Esophagus muscularis mucosa (tissue), 4 donors: ENCODE results near the gene MEOX2. TPM values are rescaled to one million over a fixed set of nuclear protein-coding genes. Genes with fewer than 3 reads are reported as not detected.

ENCODE experiments used
- DNase-seq: peaks from one replicate; pipeline ENCODE4 v3.0.0-alpha.2; 2017; ENCODE audit errors: extremely low spot score
- H3K27ac ChIP-seq, 4 donors: fragments of 200-600 bp; sonication (generic); replicated peaks in 1 of 4; 1 replicate in 3 of 4; 2 replicates in 1 of 4; pipeline ENCODE4 v1.5.1; 2016 to 2019; ENCODE audit warnings: mild to moderate bottlenecking in 1 of 4
- H3K27me3 ChIP-seq, 4 donors: fragments of 200-600 bp; sonication (generic); one replicate each; pipeline versions ENCODE4 v1.5.1 to v1.6.0; 2016 to 2019
- H3K36me3 ChIP-seq, 4 donors: fragments of 200-600 bp; sonication (generic); one replicate each; pipeline ENCODE4 v1.5.1; 2016 to 2019
- H3K4me1 ChIP-seq, 4 donors: fragments of 200-600 bp; sonication (generic); one replicate each; pipeline ENCODE4 v1.5.1; 2016 to 2019
- H3K4me3 ChIP-seq, 4 donors: fragments of 200-600 bp; sonication (generic); 1 replicate in 2 of 4; 2 replicates in 2 of 4; pipeline ENCODE4 v1.5.1; 2016 to 2019; ENCODE audit warnings: mild to moderate bottlenecking in 4 of 4, moderate library complexity in 1 of 4
- H3K9me3 ChIP-seq, 4 donors: fragments of 200-600 bp; sonication (generic); 1 replicate in 3 of 4; 2 replicates in 1 of 4; pipeline ENCODE4 v1.5.1; 2016 to 2019
- CTCF ChIP-seq, 3 experiments: fragments of 200-600 bp in 2 of 3; fragments of 450-650 bp in 1 of 3; sonication (generic) in 2 of 3; IDR thresholded peaks; one replicate each; pipeline ENCODE4 v1.5.1; 2017 to 2019; ENCODE audit warnings: antibody characterized with exemption in 3 of 3, mild to moderate bottlenecking in 2 of 3, moderate library complexity in 1 of 3
- EP300 ChIP-seq: sonication (generic); formaldehyde crosslinking; IDR thresholded peaks from one replicate; pipeline ENCODE4 v1.6.1; 2017; ENCODE audit warnings: antibody characterized with exemption
- POLR2A ChIP-seq: fragments of 450-650 bp; IDR thresholded peaks from one replicate; pipeline ENCODE4 v1.6.1; 2017; ENCODE audit warnings: antibody characterized with exemption, moderate library complexity, mild to moderate bottlenecking, low read depth
- POLR2AphosphoS5 ChIP-seq, 2 donors: sonication (generic); formaldehyde crosslinking; IDR thresholded peaks; one replicate each; pipeline ENCODE4 v1.6.1; 2017; ENCODE audit warnings: antibody characterized with exemption in 2 of 2
- WGBS: methylation state at CpG from one replicate; pipeline ENCODE4 v1.1.5; 2018; 5-methylcytosine and 5-hydroxymethylcytosine counted together
- intact Hi-C: fragments of 100-400 bp; cut with DNase I; formaldehyde crosslinking; loops from one replicate; pipeline ENCODE4 v1.15.1; 2023
- total RNA-seq, 4 donors: library from RNA; depleted of rRNA; stranded (reverse); fragments of >200 nt; gene quantifications; one replicate each; pipeline versions ENCODE4 v1.1.0 to v1.2.1, GENCODE V29; 2016

Gene MEOX2
- total RNA-seq, 4 donors from 2014 or later = 3.6 to 32.3 (median 13.0) TPM

GRCh38 chr7:15593382-15593781 lies 93.1 kb downstream of the MEOX2 start:
- no peaks in the 10 kb centered on the region for H3K9me3 ChIP-seq
- no peaks in the 10 kb centered on the region for H3K4me1 ChIP-seq
- H3K27ac ChIP-seq = no peak overlapping the region
- 89% methylated on average over 3 of the region's 3 CpGs for WGBS
- no peak for TF ChIP-seq EP300
- no peak for TF ChIP-seq POLR2AphosphoS5 (IDR thresholded peaks at IDR 0.05)
- no peak for TF ChIP-seq POLR2A
- no peak for TF ChIP-seq CTCF (IDR thresholded peaks at IDR 0.05)
- no peak overlapping the region for H3K4me3 ChIP-seq
- H3K36me3 ChIP-seq = no peaks in the 10 kb centered on the region
- intact Hi-C loops = no loop called here
- no peak for DNase-seq
- H3K27me3 ChIP-seq = no peaks in the 10 kb centered on the region

GRCh38 chr7:15586266-15586665 lies 100.2 kb downstream of the MEOX2 start:
- Histone ChIP-seq H3K27ac (no peak overlapping the region), H3K4me3 (no peak overlapping the region), H3K27me3 (no peaks in the 10 kb centered on the region), H3K4me1 (peaks cover 0 to 11% (median 6%) of the 10 kb centered on the region in 4 donors), H3K9me3 (peaks cover 0 to 9% (median 2%) of the 10 kb centered on the region in 4 donors), H3K36me3 (no peaks in the 10 kb centered on the region)
- no peak for TF ChIP-seq POLR2AphosphoS5 (IDR thresholded peaks at IDR 0.05)
- no peak for TF ChIP-seq EP300
- TF ChIP-seq CTCF (IDR thresholded peaks at IDR 0.05) = no peak
- TF ChIP-seq POLR2A = no peak
- intact Hi-C loops = no loop called here
- no peak for DNase-seq
- 34% methylated on average over 4 of the region's 4 CpGs for WGBS

- H3K4me1 ChIP-seq = peaks cover 0 to 16% (median 7%) of the 10 kb centered on the region in 4 donors
- WGBS = 89% methylated on average over 3 of the region's 3 CpGs
- no peak overlapping the region for H3K27ac ChIP-seq
- no peak for TF ChIP-seq EP300
- peaks cover 0 to 9% (median 2%) of the 10 kb centered on the region in 4 donors for H3K9me3 ChIP-seq
- no peak overlapping the region for H3K4me3 ChIP-seq
- DNase-seq = no peak
- intact Hi-C loops = no loop called here
- no peaks in the 10 kb centered on the region for H3K27me3 ChIP-seq
- H3K36me3 ChIP-seq = no peaks in the 10 kb centered on the region
Measured at GRCh38 chr7:15584575-15584974, 101.9 kb downstream of the MEOX2 start.

- no peaks in the 10 kb centered on the region for H3K27me3 ChIP-seq
- H3K36me3 ChIP-seq = no peaks in the 10 kb centered on the region
- no peak for DNase-seq
- no peak overlapping the region for H3K27ac ChIP-seq
- peaks cover 0 to 9% (median 2%) of the 10 kb centered on the region in 4 donors for H3K9me3 ChIP-seq
- 81% methylated on average over 1 of the region's 1 CpG for WGBS
- no peak for TF ChIP-seq POLR2A
- TF ChIP-seq POLR2AphosphoS5 (IDR thresholded peaks at IDR 0.05) = no peak
- no peak for TF ChIP-seq CTCF (IDR thresholded peaks at IDR 0.05)
- no peak for TF ChIP-seq EP300
- peaks cover 0 to 16% (median 7%) of the 10 kb centered on the region in 4 donors for H3K4me1 ChIP-seq
- intact Hi-C loops = no loop called here
- no peak overlapping the region for H3K4me3 ChIP-seq
Measured at GRCh38 chr7:15582773-15583172, 103.7 kb downstream of the MEOX2 start.

GRCh38 chr7:15581352-15581951 lies 105.0 kb downstream of the MEOX2 start:
- peaks cover 0 to 16% (median 6%) of the 10 kb centered on the region in 4 donors for H3K4me1 ChIP-seq
- H3K4me3 ChIP-seq = no peak overlapping the region
- peaks cover 0 to 9% (median 2%) of the 10 kb centered on the region in 4 donors for H3K9me3 ChIP-seq
- intact Hi-C loops = no loop called here
- no peaks in the 10 kb centered on the region for H3K27me3 ChIP-seq
- TF ChIP-seq EP300 = no peak
- no peak for TF ChIP-seq POLR2A
- TF ChIP-seq CTCF (IDR thresholded peaks at IDR 0.05) = no peak
- no peak for TF ChIP-seq POLR2AphosphoS5 (IDR thresholded peaks at IDR 0.05)
- H3K36me3 ChIP-seq = no peaks in the 10 kb centered on the region
- no peak overlapping the region for H3K27ac ChIP-seq
- WGBS = 57% methylated on average over 3 of the region's 3 CpGs
- no peak for DNase-seq
